WI38 (cell line): ENCODE results near the gene SPATA17.

Source experiments
- H3K4me3 ChIP-seq: 2 replicates; pipeline ENCODE4 v1.5.1; 2011; ENCODE audit warnings: low read depth, mild to moderate bottlenecking, control low read depth, low read length
- TF ChIP-seq, protein P1 (sequence below): IDR thresholded peaks from 2 replicates; pipeline ENCODE4 v1.5.1; 2012; ENCODE audit warnings: low read depth, mild to moderate bottlenecking, control low read depth, low read length

Gene SPATA17

DNA sequence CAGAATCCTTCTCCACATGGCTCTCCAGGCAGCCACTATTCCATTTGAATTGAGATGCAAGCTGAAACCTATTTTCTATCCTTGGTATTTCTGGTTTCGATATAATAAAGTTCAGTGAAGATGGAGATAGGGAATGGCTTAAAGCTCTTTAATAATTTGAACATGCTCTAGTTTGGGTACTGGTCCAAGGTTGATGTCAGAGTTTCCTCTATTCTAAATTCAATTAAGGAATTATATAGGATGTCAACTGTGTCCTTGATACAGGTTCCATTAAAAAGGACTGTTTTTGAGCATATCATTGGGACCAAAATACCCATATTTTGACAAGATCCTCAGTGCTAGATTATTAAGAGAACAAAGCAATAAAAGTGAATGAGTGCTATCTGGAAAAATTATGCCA, 245.3 kb downstream of the SPATA17 start:
- no peak overlapping the region for H3K4me3 ChIP-seq
- TF ChIP-seq, protein P1, sequence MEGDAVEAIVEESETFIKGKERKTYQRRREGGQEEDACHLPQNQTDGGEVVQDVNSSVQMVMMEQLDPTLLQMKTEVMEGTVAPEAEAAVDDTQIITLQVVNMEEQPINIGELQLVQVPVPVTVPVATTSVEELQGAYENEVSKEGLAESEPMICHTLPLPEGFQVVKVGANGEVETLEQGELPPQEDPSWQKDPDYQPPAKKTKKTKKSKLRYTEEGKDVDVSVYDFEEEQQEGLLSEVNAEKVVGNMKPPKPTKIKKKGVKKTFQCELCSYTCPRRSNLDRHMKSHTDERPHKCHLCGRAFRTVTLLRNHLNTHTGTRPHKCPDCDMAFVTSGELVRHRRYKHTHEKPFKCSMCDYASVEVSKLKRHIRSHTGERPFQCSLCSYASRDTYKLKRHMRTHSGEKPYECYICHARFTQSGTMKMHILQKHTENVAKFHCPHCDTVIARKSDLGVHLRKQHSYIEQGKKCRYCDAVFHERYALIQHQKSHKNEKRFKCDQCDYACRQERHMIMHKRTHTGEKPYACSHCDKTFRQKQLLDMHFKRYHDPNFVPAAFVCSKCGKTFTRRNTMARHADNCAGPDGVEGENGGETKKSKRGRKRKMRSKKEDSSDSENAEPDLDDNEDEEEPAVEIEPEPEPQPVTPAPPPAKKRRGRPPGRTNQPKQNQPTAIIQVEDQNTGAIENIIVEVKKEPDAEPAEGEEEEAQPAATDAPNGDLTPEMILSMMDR, result no peak

DNA sequence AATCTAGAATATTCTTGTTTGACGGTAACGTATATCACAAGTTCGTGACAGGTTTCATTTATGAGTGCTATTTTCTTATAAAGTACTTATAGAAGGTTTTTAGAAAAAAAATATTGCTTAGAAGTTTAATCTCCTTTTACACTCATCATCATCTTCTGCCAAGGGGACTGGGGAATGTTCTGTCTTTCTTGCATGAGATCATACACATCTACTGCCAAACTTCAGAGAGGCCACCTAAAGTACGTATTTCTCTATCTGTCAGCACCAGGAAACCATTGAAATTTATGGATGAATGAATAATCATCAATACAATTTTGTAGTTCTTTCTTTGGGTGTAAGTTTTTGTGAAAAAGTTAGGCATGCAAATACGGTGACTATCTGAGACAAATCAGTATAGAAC, 245.8 kb downstream of the SPATA17 start:
- TF ChIP-seq, protein P1, result no peak
- no peak overlapping the region for H3K4me3 ChIP-seq

DNA sequence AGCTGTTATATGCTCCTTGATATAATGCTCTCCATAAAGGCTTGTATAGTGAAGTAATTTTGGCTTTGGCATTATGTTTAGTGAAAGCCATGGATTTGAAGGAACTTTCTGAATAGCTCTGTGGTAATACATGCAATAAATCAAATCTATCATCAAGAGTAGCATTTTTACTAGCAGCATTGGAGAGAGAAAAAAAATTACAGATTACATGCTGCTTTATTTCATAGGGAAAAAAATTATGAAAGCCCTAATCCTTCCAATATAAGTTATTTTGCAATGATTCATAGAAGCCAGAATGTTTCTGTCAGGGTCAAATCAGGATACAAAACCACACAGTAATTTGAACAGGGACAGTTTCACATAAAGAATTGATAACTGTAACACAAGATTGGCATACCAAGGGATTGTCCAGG, 250.0 kb downstream of the SPATA17 start:
- H3K4me3 ChIP-seq, result no peak overlapping the region
- TF ChIP-seq, protein P1, result no peak

DNA sequence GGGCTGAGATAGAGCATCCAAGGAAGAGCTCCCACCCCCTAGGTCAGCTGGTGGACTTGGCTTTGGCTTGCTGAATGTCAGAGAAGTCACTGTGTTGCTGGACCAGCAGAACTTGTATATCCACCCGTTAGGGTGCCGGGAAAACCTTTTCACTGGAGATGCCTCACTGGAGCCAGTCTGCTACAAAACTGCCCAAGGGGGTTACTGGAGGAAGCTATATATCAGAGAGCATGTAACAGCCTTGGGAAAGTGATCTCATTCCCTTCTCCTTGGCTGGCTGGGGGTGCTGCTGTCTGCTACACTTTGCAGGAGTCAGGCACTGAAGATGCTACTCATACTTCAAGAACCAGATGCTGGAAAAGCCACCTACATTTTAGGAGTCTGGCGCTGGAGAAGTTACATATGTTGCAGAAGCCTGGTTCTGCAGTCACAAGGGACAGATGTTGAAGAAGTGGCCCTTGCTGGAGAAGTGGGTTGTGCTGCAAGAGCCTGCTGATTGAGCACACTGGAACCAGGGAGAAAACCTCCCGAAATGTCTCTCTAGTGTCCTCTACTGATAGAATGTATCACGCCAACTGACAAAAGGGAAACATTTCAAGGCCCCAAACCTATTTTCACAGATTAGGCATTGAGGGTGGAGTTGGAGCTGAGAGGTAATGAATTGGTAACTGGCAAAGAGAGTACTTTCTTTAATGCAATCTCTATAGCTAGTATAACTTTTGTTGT, 250.6 kb downstream of the SPATA17 start:
- TF ChIP-seq, protein P1, result no peak

DNA sequence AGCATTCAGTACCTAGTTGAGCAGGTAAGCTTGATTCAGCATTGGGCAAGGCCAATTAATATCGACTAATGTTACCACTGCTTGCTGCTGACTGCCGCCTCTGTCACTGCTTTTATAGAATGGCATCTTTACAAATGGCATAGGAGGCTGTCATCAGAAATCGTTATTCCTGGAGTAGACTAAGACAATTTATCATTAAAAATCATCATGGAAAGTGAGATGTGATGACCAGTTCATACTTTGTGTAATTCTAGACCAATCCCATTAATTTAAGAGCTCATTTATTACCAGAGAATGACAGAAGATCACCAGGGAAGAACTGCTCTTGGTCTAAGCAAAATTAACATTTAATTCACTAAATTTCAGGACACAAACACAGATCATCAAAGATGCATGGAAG, 254.0 kb downstream of the SPATA17 start:
- no peak overlapping the region for H3K4me3 ChIP-seq
- TF ChIP-seq, protein P1, result no peak

More for the DNA sequence above, 250.6 kb downstream of the SPATA17 start:
- H3K4me3 ChIP-seq, result no peak overlapping the region

DNA sequence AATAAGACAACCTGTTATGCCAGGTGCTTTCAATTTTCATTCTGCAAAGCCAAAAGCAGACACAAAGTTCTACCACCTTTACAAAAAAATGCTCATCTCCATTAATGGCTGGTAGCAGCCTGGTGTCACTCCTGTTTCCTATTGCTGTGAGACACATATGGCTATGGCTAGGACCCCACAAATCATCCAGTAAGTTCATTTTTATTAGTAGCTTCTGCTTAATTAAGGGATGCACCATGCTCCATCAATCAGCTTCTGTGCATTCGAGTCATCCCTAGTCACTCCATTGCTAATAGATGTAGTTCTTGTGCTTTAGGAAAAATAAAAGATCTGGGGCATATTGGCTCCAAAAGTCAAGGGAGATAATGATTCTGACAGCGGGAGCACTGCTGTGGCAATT, 257.2 kb downstream of the SPATA17 start:
- TF ChIP-seq, protein P1, result no peak
- no peak overlapping the region for H3K4me3 ChIP-seq

DNA sequence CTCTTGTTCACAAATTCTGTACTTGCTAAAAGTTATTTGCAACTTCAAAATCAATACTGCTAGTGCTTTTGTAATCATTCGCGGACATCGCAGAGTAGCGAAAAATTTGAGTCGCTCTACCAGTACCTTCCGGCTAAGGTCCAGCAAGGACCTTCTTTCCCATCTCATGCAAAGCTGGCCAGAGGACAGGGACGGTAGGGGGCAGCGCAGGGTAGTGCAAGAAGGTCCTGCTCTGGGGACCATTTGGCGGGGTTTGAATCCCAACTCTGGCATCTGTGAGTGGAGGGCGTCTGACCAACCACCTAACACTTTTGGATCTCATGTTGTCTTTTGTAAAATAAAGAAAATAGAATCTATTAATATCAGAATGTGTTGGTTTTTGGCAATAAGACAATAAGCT, 258.3 kb downstream of the SPATA17 start:
- H3K4me3 ChIP-seq, result no peak overlapping the region
- TF ChIP-seq, protein P1, result no peak
